ENCODE data around the gene NRCAM. TPM values are rescaled to one million over a fixed set of nuclear protein-coding genes. Genes with fewer than 3 reads are reported as not detected.
A peak's percentile ranks its signal among the peaks of the same experiment; 100 is the strongest.
"Not testable (repeated sequence)": the region's sequence is repeated elsewhere in the genome, so short reads cannot be mapped to it uniquely, and the experiment has no call there.

NRCAM gene
- total RNA-seq, 1 donor from 2014 or later, result 9.3 TPM

DNA sequence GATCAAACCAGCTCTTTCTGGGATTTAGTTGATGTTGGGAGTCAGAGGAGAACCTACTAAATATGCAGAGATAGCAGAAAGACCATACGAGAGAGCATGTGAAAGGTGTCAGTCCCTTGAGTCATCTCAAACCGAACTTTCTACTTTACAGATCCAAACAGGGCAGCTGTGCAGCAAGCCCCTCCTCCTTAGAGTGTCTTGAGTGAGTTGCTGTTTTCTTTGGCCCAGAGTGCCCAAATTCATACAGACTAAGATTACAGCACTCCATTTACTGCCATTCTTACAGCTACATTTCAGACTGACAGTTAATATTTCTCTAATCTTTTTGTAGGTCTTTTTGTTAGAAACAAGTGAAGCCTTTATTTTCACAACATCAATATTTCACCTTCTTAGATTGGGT lies 53.4 kb downstream of the NRCAM start:
- Mint-ChIP-seq H3K36me3 (ENCODE audit: low read depth, unreplicated experiment) (no peaks in the 10 kb centered on the region), H3K4me1 (ENCODE audit: low read depth, unreplicated experiment) (no peaks in the 10 kb centered on the region), H3K27ac (ENCODE audit: unreplicated experiment) (no peak overlapping the region), H3K27me3 (ENCODE audit: low read depth, unreplicated experiment) (no peaks in the 10 kb centered on the region), H3K4me3 (ENCODE audit: unreplicated experiment) (no peak overlapping the region), H3K9me3 (ENCODE audit: unreplicated experiment) (no peaks in the 10 kb centered on the region)
- no peak for TF ChIP-seq EZH2 (IDR thresholded peaks at IDR 0.05; ENCODE audit: insufficient read depth, low read length)
- TF ChIP-seq, protein P1, sequence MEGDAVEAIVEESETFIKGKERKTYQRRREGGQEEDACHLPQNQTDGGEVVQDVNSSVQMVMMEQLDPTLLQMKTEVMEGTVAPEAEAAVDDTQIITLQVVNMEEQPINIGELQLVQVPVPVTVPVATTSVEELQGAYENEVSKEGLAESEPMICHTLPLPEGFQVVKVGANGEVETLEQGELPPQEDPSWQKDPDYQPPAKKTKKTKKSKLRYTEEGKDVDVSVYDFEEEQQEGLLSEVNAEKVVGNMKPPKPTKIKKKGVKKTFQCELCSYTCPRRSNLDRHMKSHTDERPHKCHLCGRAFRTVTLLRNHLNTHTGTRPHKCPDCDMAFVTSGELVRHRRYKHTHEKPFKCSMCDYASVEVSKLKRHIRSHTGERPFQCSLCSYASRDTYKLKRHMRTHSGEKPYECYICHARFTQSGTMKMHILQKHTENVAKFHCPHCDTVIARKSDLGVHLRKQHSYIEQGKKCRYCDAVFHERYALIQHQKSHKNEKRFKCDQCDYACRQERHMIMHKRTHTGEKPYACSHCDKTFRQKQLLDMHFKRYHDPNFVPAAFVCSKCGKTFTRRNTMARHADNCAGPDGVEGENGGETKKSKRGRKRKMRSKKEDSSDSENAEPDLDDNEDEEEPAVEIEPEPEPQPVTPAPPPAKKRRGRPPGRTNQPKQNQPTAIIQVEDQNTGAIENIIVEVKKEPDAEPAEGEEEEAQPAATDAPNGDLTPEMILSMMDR (IDR thresholded peaks at IDR 0.05; ENCODE audit: insufficient read depth, low read depth, low read length), result no peak
- H3K79me2 ChIP-seq (ENCODE audit: insufficient read depth, low read length), result no peaks in the 10 kb centered on the region
- H3K4me2 ChIP-seq (ENCODE audit: low read length), result no peak overlapping the region
- H3K27me3 ChIP-seq (ENCODE audit: insufficient read depth, low read length), result no peaks in the 10 kb centered on the region
- no peaks in the 10 kb centered on the region for H4K20me1 ChIP-seq (ENCODE audit: insufficient read depth, low read length)
- no peaks in the 10 kb centered on the region for H3K4me1 ChIP-seq (ENCODE audit: insufficient read depth, low read length)
- H3K27ac ChIP-seq (ENCODE audit: low read depth, low read length), result no peak overlapping the region
- DNase-seq (ENCODE audit: low read depth) (peak; percentile 43), FAIRE-seq (no peak)
- H3K4me3 ChIP-seq (ENCODE audit: insufficient read depth, low read depth, low read length), result no peak overlapping the region
- H2AFZ ChIP-seq (ENCODE audit: low read depth, low read length), result no peak overlapping the region
- H3K9ac ChIP-seq (ENCODE audit: low read length), result no peak overlapping the region
- H3K9me3 ChIP-seq (ENCODE audit: insufficient read depth, low read depth, low read length), result no peaks in the 10 kb centered on the region
- no peaks in the 10 kb centered on the region for H3K36me3 ChIP-seq (ENCODE audit: insufficient read depth, low read length)

- Histone ChIP-seq H3K79me2 (ENCODE audit: insufficient read depth, low read length) (no peaks in the 10 kb centered on the region), H3K36me3 (ENCODE audit: insufficient read depth, low read length) (no peaks in the 10 kb centered on the region), H3K4me3 (ENCODE audit: insufficient read depth, low read depth, low read length) (no peak overlapping the region), H3K9ac (ENCODE audit: low read length) (no peak overlapping the region), H2AFZ (ENCODE audit: low read depth, low read length) (peak overlapping the region; percentile 11), H3K9me3 (ENCODE audit: insufficient read depth, low read depth, low read length) (no peaks in the 10 kb centered on the region), H3K4me2 (ENCODE audit: low read length) (peak overlapping the region; percentile 74), H4K20me1 (ENCODE audit: insufficient read depth, low read length) (no peaks in the 10 kb centered on the region), H3K27ac (ENCODE audit: low read depth, low read length) (no peak overlapping the region), H3K4me1 (ENCODE audit: insufficient read depth, low read length) (no peaks in the 10 kb centered on the region), H3K27me3 (ENCODE audit: insufficient read depth, low read length) (no peaks in the 10 kb centered on the region)
- no peak for FAIRE-seq
- Mint-ChIP-seq H3K36me3 (ENCODE audit: low read depth, unreplicated experiment) (no peaks in the 10 kb centered on the region), H3K27ac (ENCODE audit: unreplicated experiment) (no peak overlapping the region), H3K27me3 (ENCODE audit: low read depth, unreplicated experiment) (no peaks in the 10 kb centered on the region), H3K4me1 (ENCODE audit: low read depth, unreplicated experiment) (no peaks in the 10 kb centered on the region), H3K9me3 (ENCODE audit: unreplicated experiment) (peaks cover 6% of the 10 kb centered on the region), H3K4me3 (ENCODE audit: unreplicated experiment) (no peak overlapping the region)
- TF ChIP-seq, protein P1 (IDR thresholded peaks at IDR 0.05; ENCODE audit: insufficient read depth, low read depth, low read length), result no peak
- TF ChIP-seq EZH2 (IDR thresholded peaks at IDR 0.05; ENCODE audit: insufficient read depth, low read length), result no peak
- no peak for DNase-seq (ENCODE audit: low read depth)
Observed at GRCh38 chr7:108396080-108396479, 60.2 kb downstream of the NRCAM start.

DNA sequence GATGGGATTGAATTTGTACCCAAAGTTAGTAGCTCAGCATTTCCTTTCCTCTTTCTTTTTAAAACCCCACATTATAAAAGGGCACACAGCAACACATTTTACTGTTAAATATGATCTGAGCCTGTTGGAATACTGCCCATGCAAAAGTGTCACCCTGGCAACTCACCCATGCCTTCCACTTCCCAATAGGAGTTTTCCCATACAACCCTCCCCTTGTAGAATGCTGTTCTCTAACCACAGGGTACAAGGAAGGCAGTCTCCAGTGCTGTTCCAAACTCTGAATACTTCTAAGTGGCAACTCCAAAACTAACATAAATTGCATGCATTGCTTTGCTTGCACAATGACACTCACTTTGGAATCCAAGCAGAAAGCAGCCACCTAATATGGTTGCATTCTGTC lies 60.8 kb downstream of the NRCAM start:
- Histone ChIP-seq H3K4me3 (ENCODE audit: insufficient read depth, low read depth, low read length) (no peak overlapping the region), H3K4me1 (ENCODE audit: insufficient read depth, low read length) (no peaks in the 10 kb centered on the region), H2AFZ (ENCODE audit: low read depth, low read length) (no peak overlapping the region), H3K36me3 (ENCODE audit: insufficient read depth, low read length) (no peaks in the 10 kb centered on the region), H3K27ac (ENCODE audit: low read depth, low read length) (no peak overlapping the region), H3K4me2 (ENCODE audit: low read length) (peak overlapping the region; percentile 74), H3K27me3 (ENCODE audit: insufficient read depth, low read length) (no peaks in the 10 kb centered on the region), H4K20me1 (ENCODE audit: insufficient read depth, low read length) (no peaks in the 10 kb centered on the region), H3K9me3 (ENCODE audit: insufficient read depth, low read depth, low read length) (no peaks in the 10 kb centered on the region), H3K9ac (ENCODE audit: low read length) (no peak overlapping the region), H3K79me2 (ENCODE audit: insufficient read depth, low read length) (no peaks in the 10 kb centered on the region)
- H3K9me3 Mint-ChIP-seq (ENCODE audit: unreplicated experiment), result peaks cover 6% of the 10 kb centered on the region
- no peak for FAIRE-seq
- TF ChIP-seq, protein P1 (IDR thresholded peaks at IDR 0.05; ENCODE audit: insufficient read depth, low read depth, low read length), result no peak
- no peak for TF ChIP-seq EZH2 (IDR thresholded peaks at IDR 0.05; ENCODE audit: insufficient read depth, low read length)
- H3K36me3 Mint-ChIP-seq (ENCODE audit: low read depth, unreplicated experiment), result no peaks in the 10 kb centered on the region
- no peak overlapping the region for H3K4me3 Mint-ChIP-seq (ENCODE audit: unreplicated experiment)
- H3K27ac Mint-ChIP-seq (ENCODE audit: unreplicated experiment), result no peak overlapping the region
- H3K27me3 Mint-ChIP-seq (ENCODE audit: low read depth, unreplicated experiment), result no peaks in the 10 kb centered on the region
- no peak for DNase-seq (ENCODE audit: low read depth)
- no peaks in the 10 kb centered on the region for H3K4me1 Mint-ChIP-seq (ENCODE audit: low read depth, unreplicated experiment)

GRCh38 chr7:108393097-108393496 lies 63.1 kb downstream of the NRCAM start:
- not testable (repeated sequence) for H3K36me3 ChIP-seq (ENCODE audit: insufficient read depth, low read length); H2AFZ ChIP-seq (ENCODE audit: low read depth, low read length); H3K27me3 ChIP-seq (ENCODE audit: insufficient read depth, low read length); H3K27ac ChIP-seq (ENCODE audit: low read depth, low read length); H4K20me1 ChIP-seq (ENCODE audit: insufficient read depth, low read length); DNase-seq (ENCODE audit: low read depth); H3K27ac Mint-ChIP-seq (ENCODE audit: unreplicated experiment); H3K36me3 Mint-ChIP-seq (ENCODE audit: low read depth, unreplicated experiment); H3K9ac ChIP-seq (ENCODE audit: low read length); H3K4me1 ChIP-seq (ENCODE audit: insufficient read depth, low read length); FAIRE-seq; H3K9me3 ChIP-seq (ENCODE audit: insufficient read depth, low read depth, low read length); H3K4me3 ChIP-seq (ENCODE audit: insufficient read depth, low read depth, low read length); H3K79me2 ChIP-seq (ENCODE audit: insufficient read depth, low read length); H3K4me1 Mint-ChIP-seq (ENCODE audit: low read depth, unreplicated experiment); H3K4me3 Mint-ChIP-seq (ENCODE audit: unreplicated experiment); H3K27me3 Mint-ChIP-seq (ENCODE audit: low read depth, unreplicated experiment); H3K4me2 ChIP-seq (ENCODE audit: low read length)
- H3K9me3 Mint-ChIP-seq (ENCODE audit: unreplicated experiment), result peaks cover 10% of the 10 kb centered on the region
